Upper lobe of left lung (tissue), 4 donors: Measurements from ENCODE around the gene C11orf52.

ENCODE experiments used
- POLR2A ChIP-seq, 4 donors: fragments of 450-650 bp; IDR thresholded peaks; one replicate each; pipeline ENCODE4 v1.5.1; 2016 to 2017; ENCODE audit warnings: antibody characterized with exemption in 4 of 4, mild to moderate bottlenecking in 2 of 4
- TF ChIP-seq, protein P1 (sequence below), 6 experiments: fragments of 450-650 bp in 4 of 6; fragments of 200-600 bp in 2 of 6; sonication (generic) in 2 of 6; IDR thresholded peaks; one replicate each; pipeline ENCODE4 v1.5.1; 2016 to 2019; ENCODE audit warnings: antibody characterized with exemption in 6 of 6

DNA sequence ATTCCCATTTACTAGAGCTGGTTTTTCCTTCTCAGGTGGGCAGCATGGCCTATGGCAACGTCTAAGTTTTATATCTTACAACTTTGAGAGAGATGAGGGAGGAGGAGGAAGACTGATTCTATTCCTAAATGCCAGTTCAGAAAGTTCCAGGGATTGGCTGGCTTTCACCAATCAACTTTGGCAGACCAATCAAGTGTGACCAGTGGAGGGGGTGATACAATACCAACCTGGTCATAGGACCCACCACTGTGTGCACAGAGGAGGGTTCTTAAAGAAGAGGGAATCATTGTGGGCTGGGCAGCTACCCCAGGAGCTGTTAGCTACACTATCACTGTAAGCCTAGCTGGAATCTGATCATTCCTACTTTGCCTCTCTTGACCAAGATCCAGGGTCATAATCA, 26.5 kb downstream of the C11orf52 start:
- TF ChIP-seq, protein P1, sequence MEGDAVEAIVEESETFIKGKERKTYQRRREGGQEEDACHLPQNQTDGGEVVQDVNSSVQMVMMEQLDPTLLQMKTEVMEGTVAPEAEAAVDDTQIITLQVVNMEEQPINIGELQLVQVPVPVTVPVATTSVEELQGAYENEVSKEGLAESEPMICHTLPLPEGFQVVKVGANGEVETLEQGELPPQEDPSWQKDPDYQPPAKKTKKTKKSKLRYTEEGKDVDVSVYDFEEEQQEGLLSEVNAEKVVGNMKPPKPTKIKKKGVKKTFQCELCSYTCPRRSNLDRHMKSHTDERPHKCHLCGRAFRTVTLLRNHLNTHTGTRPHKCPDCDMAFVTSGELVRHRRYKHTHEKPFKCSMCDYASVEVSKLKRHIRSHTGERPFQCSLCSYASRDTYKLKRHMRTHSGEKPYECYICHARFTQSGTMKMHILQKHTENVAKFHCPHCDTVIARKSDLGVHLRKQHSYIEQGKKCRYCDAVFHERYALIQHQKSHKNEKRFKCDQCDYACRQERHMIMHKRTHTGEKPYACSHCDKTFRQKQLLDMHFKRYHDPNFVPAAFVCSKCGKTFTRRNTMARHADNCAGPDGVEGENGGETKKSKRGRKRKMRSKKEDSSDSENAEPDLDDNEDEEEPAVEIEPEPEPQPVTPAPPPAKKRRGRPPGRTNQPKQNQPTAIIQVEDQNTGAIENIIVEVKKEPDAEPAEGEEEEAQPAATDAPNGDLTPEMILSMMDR (IDR thresholded peaks at IDR 0.05): no peak
- no peak for TF ChIP-seq POLR2A (IDR thresholded peaks at IDR 0.05)
